Neural cell (in vitro differentiated cells): ENCODE measurements around the gene KIAA0513. TPM values are rescaled to one million over a fixed set of nuclear protein-coding genes. Genes with fewer than 3 reads are reported as not detected.

Experiments used
- H2AFZ ChIP-seq: fragments of 200-600, 300-800 bp; sonication (generic), shearing (Covaris generic); 2 replicates; pipeline ENCODE4 v1.6.0; 2014; ENCODE audit warnings: low read depth, mild to moderate bottlenecking, antibody characterized with exemption, low read length, moderate library complexity
- H3F3A ChIP-seq: fragments of 200-600 bp; shearing (Covaris generic); 2 replicates; pipeline ENCODE4 v1.6.1; 2016; ENCODE audit warnings: mild to moderate bottlenecking, moderate library complexity, mixed read lengths, antibody characterized with exemption, low read length; ENCODE audit not compliant: insufficient read depth, poor library complexity, severe bottlenecking
- H3K27ac ChIP-seq: fragments of 200-600, 300-800 bp; sonication (generic), shearing (Covaris generic); 2 replicates; pipeline ENCODE4 v1.5.1; 2014; ENCODE audit warnings: mild to moderate bottlenecking, low read length, moderate library complexity
- H3K27me3 ChIP-seq: fragments of 300-800, 200-600 bp; sonication (generic), shearing (Covaris generic); 2 replicates; pipeline ENCODE4 v1.6.0; 2014; ENCODE audit warnings: mild to moderate bottlenecking, low read depth, low read length, moderate library complexity; ENCODE audit not compliant: insufficient read depth
- H3K36me3 ChIP-seq: fragments of 300-800, 200-600 bp; sonication (generic), shearing (Covaris generic); 2 replicates; pipeline ENCODE4 v1.5.1; 2014; ENCODE audit warnings: mild to moderate bottlenecking, antibody characterized with exemption, low read length, moderate library complexity; ENCODE audit not compliant: insufficient read depth
- H3K4me2 ChIP-seq: fragments of 300-800, 200-600 bp; sonication (generic), shearing (Covaris generic); 2 replicates; pipeline ENCODE4 v1.6.0; 2014; ENCODE audit warnings: mild to moderate bottlenecking, low read length
- H3K4me3 ChIP-seq: fragments of 300-800, 200-600 bp; sonication (generic), shearing (Covaris generic); 2 replicates; pipeline ENCODE4 v1.5.1; 2014; ENCODE audit warnings: mild to moderate bottlenecking, low read length, moderate library complexity
- H3K79me2 ChIP-seq: fragments of 200-600 bp; shearing (Covaris generic); replicated peaks from 2 replicates; pipeline ENCODE4 v1.6.0; 2014; ENCODE audit warnings: mild to moderate bottlenecking, low read length, moderate library complexity; ENCODE audit not compliant: insufficient read depth
- H3K9ac ChIP-seq: fragments of 300-800, 200-600 bp; sonication (generic), shearing (Covaris generic); 2 replicates; pipeline ENCODE4 v1.6.1; 2016; ENCODE audit warnings: mild to moderate bottlenecking, low read length, mixed read lengths
- H3K9me2 ChIP-seq: fragments of 200-600 bp; shearing (Covaris generic); 2 replicates; pipeline ENCODE4 v1.6.1; 2016; ENCODE audit warnings: mild to moderate bottlenecking, low read length, mixed read lengths; ENCODE audit not compliant: insufficient read depth
- H3K9me3 ChIP-seq: fragments of 200-600, 300-800 bp; sonication (generic), shearing (Covaris generic); 2 replicates; pipeline ENCODE4 v1.6.1; 2016; ENCODE audit warnings: mild to moderate bottlenecking, mixed run types, low read length, moderate library complexity, mixed read lengths
- H4K20me1 ChIP-seq: fragments of 200-600 bp; shearing (Covaris generic); 2 replicates; pipeline ENCODE4 v1.6.1; 2016; ENCODE audit warnings: mild to moderate bottlenecking, mixed run types; ENCODE audit not compliant: insufficient read depth
- CTCF ChIP-seq: fragments of 450-650 bp; IDR thresholded peaks from 2 replicates; pipeline ENCODE4 v1.5.1; 2014; ENCODE audit warnings: antibody characterized with exemption, mild to moderate bottlenecking, moderate library complexity; ENCODE audit not compliant: poor library complexity, severe bottlenecking
- EP300 ChIP-seq: fragments of 450-650 bp; conservative IDR thresholded peaks from 2 replicates; pipeline ENCODE4 v1.6.1; 2014; ENCODE audit warnings: antibody characterized with exemption, mild to moderate bottlenecking, moderate library complexity; ENCODE audit not compliant: poor library complexity, severe bottlenecking
- EZH2 ChIP-seq: fragments of 200-600, 300-800 bp; shearing (Covaris generic), sonication (generic); IDR thresholded peaks from 2 replicates; pipeline ENCODE4 v1.6.1; 2014; ENCODE audit warnings: antibody characterized with exemption, low read length, borderline replicate concordance, mild to moderate bottlenecking; ENCODE audit not compliant: insufficient read depth, poor library complexity, severe bottlenecking
- MXI1 ChIP-seq: fragments of 450-650 bp; conservative IDR thresholded peaks from 2 replicates; pipeline ENCODE4 v1.6.1; 2014; ENCODE audit warnings: antibody characterized with exemption, mild to moderate bottlenecking; ENCODE audit not compliant: poor library complexity, severe bottlenecking
- POLR2AphosphoS5 ChIP-seq: IDR thresholded peaks from 2 replicates; pipeline ENCODE4 v1.6.1; 2012
- RAD21 ChIP-seq: fragments of 450-650 bp; conservative IDR thresholded peaks from 2 replicates; pipeline ENCODE4 v1.6.1; 2014; ENCODE audit warnings: antibody characterized with exemption, mild to moderate bottlenecking, moderate library complexity
- REST ChIP-seq: IDR thresholded peaks from 2 replicates; pipeline ENCODE4 v1.6.1; 2012; ENCODE audit warnings: borderline replicate concordance
- SMC3 ChIP-seq: fragments of 450-650 bp; conservative IDR thresholded peaks from 2 replicates; pipeline ENCODE4 v1.6.1; 2014; ENCODE audit warnings: antibody characterized with exemption, mild to moderate bottlenecking, moderate library complexity; ENCODE audit not compliant: poor library complexity
- TAF1 ChIP-seq: IDR thresholded peaks from 2 replicates; pipeline ENCODE4 v1.6.1; 2012; ENCODE audit warnings: low read depth
- polyA plus RNA-seq: library from polyadenylated mRNA; depleted of rRNA; stranded (reverse); fragments of >200 nt; gene quantifications from 2 replicates; pipeline ENCODE4 v1.2.3, GENCODE V29; 2014

KIAA0513 gene
- polyA plus RNA-seq, 1 donor from 2014 or later = 18.9 TPM

GRCh38 chr16:85100265-85100664, 72.7 kb downstream of the KIAA0513 start:
- H3K79me2 ChIP-seq = no peaks in the 10 kb centered on the region
- no peak overlapping the region for H3K27ac ChIP-seq
- H3F3A ChIP-seq = no peaks in the 10 kb centered on the region
- H3K36me3 ChIP-seq = no peaks in the 10 kb centered on the region
- no peak overlapping the region for H3K4me3 ChIP-seq
- H4K20me1 ChIP-seq = no peaks in the 10 kb centered on the region
- no peak for TF ChIP-seq POLR2AphosphoS5
- H3K4me2 ChIP-seq = no peak overlapping the region
- no peaks in the 10 kb centered on the region for H3K9me2 ChIP-seq
- no peak overlapping the region for H2AFZ ChIP-seq
- H3K9ac ChIP-seq = no peak overlapping the region
- no peaks in the 10 kb centered on the region for H3K9me3 ChIP-seq
- no peaks in the 10 kb centered on the region for H3K27me3 ChIP-seq

- Histone ChIP-seq H2AFZ (no peak overlapping the region), H3K27ac (no peak overlapping the region), H3K9me3 (no peaks in the 10 kb centered on the region), H3K27me3 (no peaks in the 10 kb centered on the region), H3K9ac (no peak overlapping the region), H3K36me3 (no peaks in the 10 kb centered on the region), H3K4me3 (no peak overlapping the region), H3F3A (no peaks in the 10 kb centered on the region), H3K79me2 (no peaks in the 10 kb centered on the region), H3K9me2 (no peaks in the 10 kb centered on the region), H4K20me1 (no peaks in the 10 kb centered on the region), H3K4me2 (no peak overlapping the region)
- TF ChIP-seq CTCF (no peak), RAD21 (no peak), EZH2 (no peak), EP300 (no peak), TAF1 (no peak), MXI1 (no peak), SMC3 (no peak), REST (no peak), POLR2AphosphoS5 (no peak)
Observed at GRCh38 chr16:85101956-85102630, 74.5 kb downstream of the KIAA0513 start.
